GM13976 (cell line): ENCODE measurements around the gene WIPF2.

Source experiments
- DNase-seq: peaks from one replicate; pipeline ENCODE4 v3.0.0; 2012; ENCODE audit warnings: low spot score
- CTCF ChIP-seq: IDR thresholded peaks from 2 replicates; pipeline ENCODE4 v1.5.1; 2012; ENCODE audit warnings: borderline replicate concordance, mild to moderate bottlenecking; ENCODE audit not compliant: insufficient read depth; ENCODE audit errors: extremely low read depth, missing control alignments, control extremely low read depth
- in situ Hi-C: fragments of 300-500 bp; cut with MboI; formaldehyde crosslinking; loops from one replicate; pipeline ENCODE4 v1.12.0; 2022; ENCODE audit warnings: low sequenced_read_pairs, mixed read lengths, inconsistent platforms; ENCODE audit not compliant: unreplicated experiment

The WIPF2 gene

DNA sequence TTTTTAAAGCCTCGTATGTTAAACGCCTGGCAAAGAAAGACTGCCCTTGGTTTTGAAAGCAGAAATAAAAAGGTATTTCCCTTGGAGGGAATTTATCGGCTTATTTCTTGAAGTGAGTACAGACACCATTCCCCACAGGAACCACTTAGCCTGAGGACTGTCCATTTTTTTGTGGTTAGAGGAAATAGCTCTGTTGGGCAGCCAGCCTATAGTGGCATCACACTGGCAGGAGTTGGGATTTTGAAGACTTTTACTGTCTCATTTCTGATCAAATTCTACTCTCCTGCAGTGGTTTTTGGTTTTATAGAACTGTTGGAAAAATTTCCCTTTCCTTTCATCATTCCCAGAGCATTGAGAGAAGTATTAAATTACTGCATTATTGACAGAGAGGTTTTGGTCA is 34.5 kb downstream of the WIPF2 start:
- TF ChIP-seq CTCF = no peak
- in situ Hi-C loops = no loop called here
- DNase-seq = no peak

DNA sequence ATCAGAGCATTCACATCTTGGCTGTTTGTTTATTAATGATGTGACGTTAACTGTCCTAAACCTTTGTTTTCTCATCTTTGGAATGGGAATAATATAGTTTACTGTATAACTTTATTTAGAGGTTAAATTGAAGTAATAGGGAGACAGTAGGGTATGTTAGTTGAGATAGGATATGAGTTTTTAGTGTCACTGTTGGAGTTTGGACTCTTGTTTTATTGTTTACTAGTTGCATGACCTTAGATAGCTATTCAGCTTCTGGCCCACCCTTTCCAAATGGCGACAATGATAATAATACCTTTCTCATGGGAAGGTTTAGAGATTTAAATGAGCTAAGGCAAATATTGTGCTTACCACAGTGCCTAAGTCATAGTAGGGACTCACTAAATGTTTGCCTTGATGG is 40.4 kb downstream of the WIPF2 start:
- no peak for TF ChIP-seq CTCF
- in situ Hi-C loops = no loop called here
- no peak for DNase-seq

DNA sequence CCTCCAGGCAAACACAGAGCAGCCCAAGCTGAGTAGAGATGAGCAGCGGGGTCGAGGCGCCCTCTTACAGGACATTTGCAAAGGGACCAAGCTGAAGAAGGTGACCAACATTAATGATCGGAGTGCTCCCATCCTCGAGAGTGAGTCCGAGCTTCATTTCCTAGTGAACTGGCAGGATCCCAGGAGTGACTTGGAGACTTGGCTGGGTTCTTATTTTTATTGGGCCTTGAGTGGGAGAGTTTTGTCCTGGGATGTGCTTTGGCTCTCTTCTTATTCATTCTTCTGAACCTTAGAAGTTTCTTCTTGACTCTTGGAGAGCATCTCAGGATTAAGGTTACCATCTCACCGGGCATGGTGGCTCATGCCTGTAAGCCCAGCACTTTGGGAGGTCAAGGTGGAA is 41.4 kb downstream of the WIPF2 start:
- no peak for DNase-seq
- TF ChIP-seq CTCF = no peak
- in situ Hi-C loops = no loop called here

GRCh38 chr17:40264458-40265185 is 45.5 kb downstream of the WIPF2 start:
- no peak for TF ChIP-seq CTCF
- DNase-seq = no peak
- in situ Hi-C loops = no loop called here

DNA sequence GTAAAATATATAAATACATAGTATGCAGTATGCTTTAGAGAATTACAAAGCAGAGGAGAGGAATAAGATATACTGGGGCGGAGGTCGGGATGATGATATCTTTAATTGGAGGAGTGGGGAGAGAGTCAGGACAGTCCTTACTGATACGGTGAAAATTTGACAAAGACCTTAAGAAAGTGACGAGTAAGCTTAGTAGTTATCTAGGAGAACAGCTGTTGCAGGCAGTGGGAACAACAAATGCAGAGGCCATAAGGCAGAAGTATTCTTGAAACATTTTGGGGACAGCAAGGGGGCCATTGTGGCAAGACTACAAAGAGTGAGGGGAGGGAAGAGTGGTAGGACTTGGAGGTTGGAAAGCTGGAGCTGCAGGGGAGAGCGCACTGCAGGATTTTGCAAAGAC is 46.2 kb downstream of the WIPF2 start:
- DNase-seq = no peak
- TF ChIP-seq CTCF = no peak
- in situ Hi-C loops = no loop called here

GRCh38 chr17:40266882-40267281 is 47.8 kb downstream of the WIPF2 start:
- no peak for DNase-seq
- no peak for TF ChIP-seq CTCF
- in situ Hi-C loops = no loop called here
